SJCRH30 (cell line): Measurements from ENCODE around the gene IL17RE. TPM values are rescaled to one million over a fixed set of nuclear protein-coding genes. Genes with fewer than 3 reads are reported as not detected.

Experiments used
- total RNA-seq: library from RNA; depleted of rRNA; stranded (reverse); fragments of >200 nt; shearing (Covaris generic); gene quantifications from 2 replicates; pipeline ENCODE4 v1.2.3, GENCODE V29; 2014; rRNA removed

IL17RE gene
- total RNA-seq, 1 experiment from 2014 or later, result 0.12 TPM

Other genes starting within 250 kb of the IL17RE start
- 0.06 TPM in 1 of 2 replicates, not detected in the other for gene CPNE9, start 199.0 kb upstream of the IL17RE start, total RNA-seq
- gene BRPF1, start 171.1 kb upstream of the IL17RE start, total RNA-seq, result 22.0 and 23.4 TPM in 2 replicates
- 32.2 and 35.0 TPM in 2 replicates for gene OGG1, start 152.9 kb upstream of the IL17RE start, total RNA-seq
- gene CAMK1, start 132.9 kb upstream of the IL17RE start, total RNA-seq, result 5.8 TPM in 2 replicates
- 58.5 and 59.3 TPM in 2 replicates for gene TADA3, start 110.4 kb upstream of the IL17RE start, total RNA-seq
- gene ARPC4, start 109.8 kb upstream of the IL17RE start, total RNA-seq, result 87.4 and 96.9 TPM in 2 replicates
- gene TTLL3, start 92.6 kb upstream of the IL17RE start, total RNA-seq, result 7.0 and 14.9 TPM in 2 replicates
- 30.0 and 34.0 TPM in 2 replicates for gene RPUSD3, start 58.8 kb upstream of the IL17RE start, total RNA-seq
- not detected in 2 replicates for gene CIDEC, start 22.6 kb upstream of the IL17RE start, total RNA-seq
- 40.3 and 41.0 TPM in 2 replicates for gene JAGN1, start 12.2 kb upstream of the IL17RE start, total RNA-seq
- 4.0 and 6.8 TPM in 2 replicates for gene IL17RC, start 14.2 kb downstream of the IL17RE start, total RNA-seq
- gene CRELD1, start 31.0 kb downstream of the IL17RE start, total RNA-seq, result 8.1 and 8.3 TPM in 2 replicates
- gene PRRT3, start 49.6 kb downstream of the IL17RE start, total RNA-seq, result 1.3 and 2.1 TPM in 2 replicates
- gene EMC3, start 84.0 kb downstream of the IL17RE start, total RNA-seq, result 68.5 and 68.9 TPM in 2 replicates
- gene FANCD2, start 123.6 kb downstream of the IL17RE start, total RNA-seq, result 31.1 and 39.0 TPM in 2 replicates
- gene FANCD2OS, start 205.4 kb downstream of the IL17RE start, total RNA-seq, result not detected in 2 replicates
- gene BRK1, start 212.8 kb downstream of the IL17RE start, total RNA-seq, result 115 and 119 TPM in 2 replicates
- gene VHL, start 238.9 kb downstream of the IL17RE start, total RNA-seq, result 58.3 and 63.8 TPM in 2 replicates